Measurements from ENCODE around the gene SRSF5.

The SRSF5 gene

DNA sequence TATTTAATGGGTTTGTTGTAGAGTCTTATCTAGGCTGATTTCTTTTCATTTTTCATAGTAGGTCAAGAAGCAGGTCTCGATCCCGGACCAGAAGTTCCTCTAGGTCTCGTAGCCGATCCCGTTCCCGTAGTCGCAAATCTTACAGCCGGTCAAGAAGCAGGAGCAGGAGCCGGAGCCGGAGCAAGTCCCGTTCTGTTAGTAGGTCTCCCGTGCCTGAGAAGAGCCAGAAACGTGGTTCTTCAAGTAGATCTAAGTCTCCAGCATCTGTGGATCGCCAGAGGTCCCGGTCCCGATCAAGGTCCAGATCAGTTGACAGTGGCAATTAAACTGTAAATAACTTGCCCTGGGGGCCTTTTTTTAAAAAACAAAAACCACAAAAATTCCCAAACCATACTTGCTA, 4.2 kb downstream of the SRSF5 start:
- DNase-seq: no peak

GRCh38 chr14:69772082-69773017, 5.4 kb downstream of the SRSF5 start:
- no peak for DNase-seq

GRCh38 chr14:69773571-69774276, 6.8 kb downstream of the SRSF5 start:
- DNase-seq: no peak

GRCh38 chr14:69775012-69775411, 8.1 kb downstream of the SRSF5 start:
- no peak for DNase-seq

DNA sequence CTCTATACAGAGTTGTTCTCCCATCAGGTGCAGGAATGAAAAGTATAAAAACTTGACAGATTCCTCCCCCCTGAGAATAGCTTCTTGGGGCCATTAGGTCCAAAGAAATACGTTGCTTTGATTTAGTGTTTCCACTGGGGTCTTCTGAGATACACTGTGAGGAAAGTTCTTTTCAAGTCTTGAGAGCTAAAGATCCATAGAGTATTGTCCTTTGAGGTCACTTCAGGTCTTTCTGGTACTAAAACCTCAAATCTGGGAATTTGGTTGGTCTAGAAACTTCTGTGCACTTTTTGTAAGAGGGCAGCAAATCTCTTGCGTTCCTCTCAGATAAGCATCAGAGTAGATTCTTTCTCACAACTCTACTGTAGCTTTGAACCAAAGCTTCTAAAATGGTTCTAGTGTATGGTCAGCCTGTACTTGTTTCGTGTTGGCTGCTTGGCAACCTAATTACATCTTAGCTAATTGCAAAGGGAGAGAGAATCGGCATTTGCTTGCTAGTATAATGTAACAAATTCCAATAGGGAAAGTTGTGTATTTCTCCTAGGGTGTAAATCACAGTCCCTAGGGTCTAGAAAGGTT, 10.0 kb downstream of the SRSF5 start:
- DNase-seq: no peak

DNA sequence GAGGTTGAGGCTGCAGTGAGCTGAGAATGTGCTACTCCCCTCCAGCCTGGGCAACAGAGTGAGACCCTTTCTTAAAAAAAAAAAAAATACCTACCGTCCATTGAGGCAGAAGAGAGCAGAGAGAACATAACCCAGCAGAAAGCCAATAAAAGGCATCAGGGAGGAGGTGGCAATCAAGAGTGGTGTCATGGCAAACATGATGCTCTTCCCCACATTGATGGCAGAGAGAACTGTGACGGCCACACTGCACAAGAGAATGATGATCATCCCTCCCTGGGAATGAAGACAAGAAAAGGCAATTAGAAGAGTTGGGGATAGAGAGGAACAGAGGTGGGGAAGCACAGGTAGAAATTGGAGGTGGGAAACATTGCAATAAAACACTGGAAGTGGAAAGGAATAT, 12.1 kb downstream of the SRSF5 start:
- no peak for DNase-seq

GRCh38 chr14:69780092-69780491, 13.2 kb downstream of the SRSF5 start:
- no peak for DNase-seq

GRCh38 chr14:69780952-69781351, 14.0 kb downstream of the SRSF5 start:
- DNase-seq: no peak

- no peak for DNase-seq
These were observed 18.0 kb downstream of the SRSF5 start for GRCh38 chr14:69784942-69785341.

DNA sequence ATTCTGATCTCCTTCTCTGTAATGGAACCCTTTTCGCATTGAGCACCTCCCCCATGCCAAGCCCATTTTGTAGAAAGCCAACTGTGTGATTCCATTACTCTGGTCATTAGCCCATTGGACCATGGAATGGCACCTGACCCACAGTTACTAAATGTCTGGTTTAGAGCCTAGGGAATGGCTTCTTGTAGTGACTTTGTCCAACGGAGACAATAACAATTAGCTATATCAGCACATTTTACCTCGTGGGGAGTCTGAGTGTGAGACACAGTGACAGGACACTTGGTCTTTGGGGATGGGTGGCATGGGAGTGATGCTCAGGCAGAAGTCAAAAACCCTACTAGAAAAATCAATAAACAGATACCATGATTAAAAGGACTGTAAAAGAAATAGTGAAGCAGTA, 19.7 kb downstream of the SRSF5 start:
- no peak for DNase-seq

DNA sequence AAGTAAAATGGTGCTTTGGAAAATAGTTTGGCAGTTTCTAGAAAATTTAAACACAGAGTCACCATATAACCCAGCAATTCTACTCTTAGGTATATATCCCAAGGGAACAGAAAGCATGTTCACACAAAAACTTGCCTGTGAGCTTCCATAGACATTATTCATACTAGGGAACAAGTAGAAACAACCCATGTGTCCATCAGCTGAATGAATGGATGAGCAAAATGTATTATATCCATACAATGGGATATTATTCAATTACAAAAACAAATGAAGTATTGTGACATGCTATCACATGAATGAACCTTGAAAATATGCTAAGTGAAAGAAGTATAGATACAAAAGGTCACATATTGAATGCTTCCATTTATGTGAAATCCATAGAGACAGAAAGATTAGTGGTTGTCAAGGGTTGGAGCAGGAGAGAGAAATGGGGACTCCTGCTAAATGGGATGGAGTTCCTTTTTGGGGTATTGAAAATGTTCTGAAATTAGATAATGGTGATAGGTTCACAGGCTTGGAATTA, 22.2 kb downstream of the SRSF5 start:
- no peak for DNase-seq

DNA sequence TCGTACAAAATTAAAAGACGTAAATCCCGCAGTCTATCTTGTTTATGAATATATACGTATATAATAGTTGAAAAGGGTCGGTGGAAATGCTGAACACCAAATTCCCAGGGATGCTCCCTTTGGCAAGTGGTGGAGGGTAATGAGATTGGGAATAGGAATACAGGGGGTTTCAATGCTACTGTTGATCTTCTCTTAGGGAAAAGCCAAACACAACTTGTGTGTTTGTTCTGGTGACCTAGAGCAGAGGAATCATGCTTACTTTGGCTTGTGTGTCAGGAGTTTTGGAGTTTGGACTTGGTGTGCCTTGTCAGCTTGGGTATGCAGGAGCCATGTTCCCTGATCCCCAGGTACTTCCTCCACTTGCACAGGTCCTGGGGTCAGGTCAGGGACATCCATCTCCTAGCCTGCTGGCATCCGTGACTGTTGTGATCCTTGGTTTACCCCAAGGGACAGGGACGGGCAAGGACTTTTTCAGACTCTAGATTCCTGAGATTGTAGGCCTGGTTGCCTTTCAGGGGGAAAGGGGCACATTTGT, 26.0 kb downstream of the SRSF5 start:
- DNase-seq: no peak

DNA sequence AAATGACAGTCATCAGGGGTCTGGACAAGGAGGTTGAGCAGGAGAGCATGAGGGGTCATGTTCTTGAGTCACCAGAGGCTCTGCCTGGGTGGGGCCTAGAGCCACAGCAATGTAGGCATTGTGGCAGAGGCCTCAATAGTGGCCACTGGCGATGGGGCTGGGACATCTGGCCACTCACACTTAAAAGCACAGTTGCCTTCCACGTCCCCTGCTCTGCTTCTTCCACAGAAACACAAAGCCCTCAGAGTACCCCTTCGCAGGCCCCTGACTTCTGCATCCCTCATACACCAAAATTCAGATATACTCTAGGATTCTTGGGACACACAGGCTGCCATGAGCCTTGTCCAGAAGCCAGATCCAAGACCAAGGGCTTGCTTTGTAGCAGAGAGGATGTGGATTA, 27.8 kb downstream of the SRSF5 start:
- no peak for DNase-seq

- DNase-seq: no peak
These were observed 28.7 kb downstream of the SRSF5 start for GRCh38 chr14:69795691-69796090.

DNA sequence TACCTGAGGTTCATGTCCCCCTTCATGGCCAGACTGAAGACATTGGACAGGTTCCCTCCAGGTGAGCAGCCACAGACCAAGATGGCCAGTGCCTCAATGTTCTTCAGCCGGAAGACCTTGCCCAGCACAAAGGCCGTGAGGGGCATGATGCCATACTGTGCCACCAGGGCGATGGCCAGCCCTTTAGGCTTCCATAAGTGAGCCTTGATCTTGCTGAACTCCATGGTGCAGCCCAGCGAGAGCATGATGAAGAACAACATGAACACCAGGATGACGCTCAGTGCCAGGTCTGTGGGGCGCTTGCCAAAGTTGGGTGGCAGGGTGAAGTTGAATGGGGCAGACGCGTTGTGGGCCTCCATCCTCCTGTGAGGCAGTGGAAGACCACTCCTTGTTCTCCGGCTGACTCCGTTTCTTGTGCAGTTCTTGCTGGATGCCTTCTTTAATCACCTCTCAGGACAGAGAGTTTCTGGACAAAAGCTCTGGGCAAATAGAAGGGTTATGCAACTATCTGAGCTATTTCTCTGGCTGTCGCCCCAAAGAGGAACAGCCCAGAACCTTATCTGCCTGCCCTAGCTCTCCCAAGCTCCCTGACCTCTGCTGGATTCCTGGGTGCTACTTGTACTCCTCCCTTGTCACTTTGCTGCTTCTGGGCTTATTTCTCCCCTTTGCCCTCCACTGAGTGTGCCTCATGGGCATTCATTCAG, 30.0 kb downstream of the SRSF5 start, which contains the start of gene SLC10A1:
Gene SLC10A1 (minus strand): TSS at position 445 of the 704 bp plus-strand sequence. CDS start 86 bp downstream, at position 359.
- no peak for DNase-seq

GRCh38 chr14:69797573-69798338, 30.8 kb downstream of the SRSF5 start:
- no peak for DNase-seq

- no peak for DNase-seq
These were observed 31.4 kb downstream of the SRSF5 start for GRCh38 chr14:69798339-69798735.

DNA sequence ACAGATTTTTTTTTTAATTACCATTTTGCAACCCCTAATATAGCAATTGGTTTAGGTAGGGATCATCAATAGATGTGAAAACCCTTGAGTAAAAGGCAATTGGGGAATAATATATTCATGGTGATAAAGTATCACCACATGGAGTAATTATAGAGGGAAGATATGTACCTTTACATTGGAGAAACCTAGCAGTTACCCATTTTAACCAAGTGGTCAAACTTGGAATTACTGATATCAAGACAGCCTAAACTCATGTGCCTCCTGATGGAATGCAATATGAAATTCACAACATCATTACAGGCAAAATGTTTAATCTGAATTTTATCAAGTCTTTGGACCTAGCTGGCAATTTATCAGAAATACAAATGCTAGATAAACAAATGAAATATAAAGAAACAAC, 36.8 kb downstream of the SRSF5 start:
- peak in 1 of 2 experiments; percentile 12 for DNase-seq

GRCh38 chr14:69804902-69805301, 38.0 kb downstream of the SRSF5 start:
- DNase-seq: no peak

DNA sequence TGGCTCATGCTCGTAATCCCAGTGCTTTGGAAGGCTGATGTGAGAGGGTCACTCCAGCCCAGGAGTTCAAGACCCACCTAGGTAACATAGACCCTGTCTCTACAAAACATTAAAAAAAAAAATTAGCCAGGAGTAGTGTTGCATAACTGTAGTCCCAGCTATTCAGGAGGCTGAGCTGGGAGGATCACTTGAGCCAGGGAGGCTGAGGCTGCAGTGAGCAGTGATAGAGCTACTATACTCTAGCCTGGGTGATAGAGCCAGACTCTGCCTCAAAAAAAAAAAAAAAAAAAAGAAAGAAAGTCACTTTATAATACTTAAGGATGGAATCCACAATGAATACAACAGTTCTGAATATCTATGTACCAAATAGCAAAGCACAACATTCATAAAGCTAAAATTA, 40.2 kb downstream of the SRSF5 start:
- DNase-seq: no peak

DNA sequence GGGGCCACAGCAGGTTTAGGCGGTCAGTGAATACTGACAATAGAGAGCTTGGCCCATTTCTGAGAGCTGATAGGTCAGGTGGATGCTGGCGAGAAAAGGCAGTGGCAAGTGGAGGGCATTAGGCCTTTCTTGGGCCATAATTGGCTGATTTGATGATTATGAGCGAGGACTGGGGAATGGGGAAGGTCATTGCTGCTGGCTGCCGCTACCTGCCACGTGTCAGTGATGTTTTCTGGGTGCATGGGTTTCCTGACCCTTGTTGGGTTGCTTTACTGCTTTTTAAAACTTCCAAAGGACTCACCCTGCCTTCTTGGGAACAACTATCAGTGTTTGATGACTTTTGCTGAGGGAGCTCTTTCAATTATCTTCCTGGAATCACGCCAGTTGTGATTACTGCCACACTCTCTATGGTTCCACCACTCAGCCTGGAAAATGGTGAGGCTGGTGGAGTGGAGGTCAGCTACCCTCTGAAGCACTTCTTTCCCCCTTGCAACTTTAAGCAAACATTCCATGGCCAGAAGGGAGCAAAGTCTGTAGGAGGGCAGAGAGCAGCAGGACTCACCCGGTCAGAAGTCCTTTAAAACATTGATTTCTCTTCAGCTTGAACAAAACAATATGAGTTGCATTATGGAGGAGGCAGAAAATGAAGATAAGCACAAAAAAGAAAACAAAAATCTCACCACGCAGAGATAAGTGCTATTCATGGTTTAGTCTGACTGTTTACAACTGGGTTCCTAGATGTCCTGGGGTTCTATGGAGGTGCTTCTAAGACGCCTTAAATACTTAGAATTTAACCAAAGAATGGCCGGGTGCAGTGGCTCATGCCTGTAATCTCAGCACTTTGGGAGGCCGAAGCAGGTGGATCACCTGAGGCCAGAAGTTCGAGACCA, 42.2 kb downstream of the SRSF5 start:
- no peak for DNase-seq

Measured in Kasumi-1 (cell line).